ENCODE results near the gene TMEM158. TPM values are rescaled to one million over a fixed set of nuclear protein-coding genes. Genes with fewer than 3 reads are reported as not detected.
A peak's percentile ranks its signal among the peaks of the same experiment; 100 is the strongest.

Gene TMEM158
- polyA plus RNA-seq (2011; rRNA removed) (1.6 and 1.7 TPM in 2 replicates), polyA minus RNA-seq (2011; rRNA and poly(A)+ RNA removed) (0.33 and 0.67 TPM in 2 replicates)

DNA sequence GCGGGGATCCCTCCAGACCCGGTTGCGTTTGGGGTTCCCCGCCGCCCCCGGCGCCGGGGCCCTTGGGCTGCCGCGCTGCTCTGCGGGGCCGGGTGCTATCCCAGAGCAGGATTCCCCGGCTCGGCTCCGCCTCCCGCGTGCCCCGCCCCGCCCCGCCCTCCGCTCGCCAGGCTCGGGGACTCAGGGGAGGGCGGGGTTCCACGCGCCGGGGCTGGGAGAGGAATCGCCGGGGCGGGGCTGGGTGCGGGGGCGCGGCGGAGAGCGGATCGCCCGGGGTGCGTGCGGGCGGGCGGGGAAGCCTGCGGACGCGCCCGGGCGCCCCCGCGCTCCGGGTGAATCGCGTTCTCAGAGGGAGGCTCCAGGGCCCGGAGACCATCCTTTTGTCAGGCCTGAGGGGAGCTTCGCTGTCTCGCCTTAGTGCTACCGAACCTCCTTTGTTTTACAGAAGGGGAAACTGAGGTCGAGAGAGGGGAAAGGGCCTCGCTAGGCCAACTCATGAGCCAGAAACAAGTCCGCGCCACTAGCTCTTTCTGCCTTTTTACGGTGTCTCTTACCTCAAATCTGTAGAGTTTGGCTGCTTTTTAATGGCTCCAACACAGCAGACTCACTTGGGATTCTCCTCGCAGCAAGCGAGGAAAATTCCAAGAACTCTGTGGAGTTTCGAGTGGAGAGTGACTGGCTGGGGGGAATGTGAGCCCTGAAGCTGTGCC lies at the start of gene TMEM158:
TSS of gene TMEM158 (minus strand) at position 82 of the 710 bp plus-strand sequence. CDS start 260 bp downstream, outside the sequence.
- Histone ChIP-seq H3K4me3 (ENCODE audit: low read depth, low read length) (peak within 1 kb of the TSS; percentile 64), H3K27me3 (ENCODE audit: control insufficient read depth, insufficient read depth, low read length) (peaks cover 9% of the 10 kb centered on the region), H3K36me3 (ENCODE audit: control insufficient read depth, insufficient read depth, low read length) (no peaks in the 10 kb centered on the region)
- DNase-seq (ENCODE audit: low read depth): no peak
- no peak for TF ChIP-seq CTCF (IDR thresholded peaks at IDR 0.05; ENCODE audit: insufficient read depth, low read depth, low read length)
- ChIA-PET POLR2A (no interaction called here), CTCF (interaction anchor here (0.6 to 6.2 kb wide), 15 partner anchors 11 to 433 kb away, joined by 3 to 89 read pairs (median 4); no protein-coding TSS in a partner anchor)

DNA sequence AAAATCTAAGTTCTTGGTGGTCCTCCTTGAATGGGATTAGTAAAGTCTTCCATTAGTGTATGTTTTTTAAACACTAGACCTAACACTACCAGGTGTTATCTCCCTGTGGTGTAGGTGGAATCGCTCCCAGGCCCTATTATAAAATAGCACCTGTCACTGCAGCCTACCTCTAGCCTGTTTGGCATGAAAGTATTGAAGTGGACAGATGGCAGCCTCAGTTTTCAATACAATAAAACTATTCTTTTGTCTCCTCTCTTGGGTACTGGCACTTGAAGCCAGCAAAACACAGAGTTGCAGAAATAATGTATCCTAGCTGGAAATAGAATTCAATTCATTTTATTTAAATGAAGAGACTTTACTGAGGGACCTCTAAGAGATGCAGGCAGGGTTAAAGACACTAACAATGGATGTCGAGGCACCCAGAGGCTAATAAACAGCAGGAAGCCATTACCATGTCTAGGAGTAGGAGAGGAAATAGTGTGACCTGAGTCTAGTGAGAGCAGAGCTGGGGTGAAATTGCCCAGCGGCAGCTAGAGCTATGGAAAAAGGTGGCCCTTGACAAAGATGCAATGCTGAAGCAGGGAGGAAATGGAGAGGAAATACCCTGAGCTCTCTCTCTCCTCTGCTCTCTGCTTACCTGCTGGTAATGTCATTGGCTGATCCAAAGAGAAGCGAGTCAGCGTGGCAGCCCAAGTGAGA lies 49.1 kb upstream of the TMEM158 start:
- Histone ChIP-seq H3K4me3 (ENCODE audit: low read depth, low read length) (no peak overlapping the region), H3K27me3 (ENCODE audit: control insufficient read depth, insufficient read depth, low read length) (no peaks in the 10 kb centered on the region; the same call in 1 of the 2 replicates), H3K36me3 (ENCODE audit: control insufficient read depth, insufficient read depth, low read length) (no peaks in the 10 kb centered on the region)
- ChIA-PET POLR2A (no interaction called here), CTCF (interaction anchor here (1.1 kb wide), 1 partner anchor 8 kb away, joined by 3 read pairs; no protein-coding TSS in a partner anchor)
- no peak for DNase-seq (ENCODE audit: low read depth)
- TF ChIP-seq CTCF (IDR thresholded peaks at IDR 0.05; ENCODE audit: insufficient read depth, low read depth, low read length): no peak

- DNase-seq (ENCODE audit: low read depth): peak; percentile 9
- Histone ChIP-seq H3K27me3 (ENCODE audit: control insufficient read depth, insufficient read depth, low read length) (no peaks in the 10 kb centered on the region; the same call in 1 of the 2 replicates), H3K4me3 (ENCODE audit: low read depth, low read length) (no peak overlapping the region), H3K36me3 (ENCODE audit: control insufficient read depth, insufficient read depth, low read length) (no peaks in the 10 kb centered on the region)
- POLR2A ChIA-PET: no interaction called here
- CTCF ChIA-PET: interaction anchor here (0.6 to 1.1 kb wide), 4 partner anchors 9 to 233 kb away, joined by 3 to 4 read pairs (median 3); no protein-coding TSS in a partner anchor
- no peak for TF ChIP-seq CTCF (IDR thresholded peaks at IDR 0.05; ENCODE audit: insufficient read depth, low read depth, low read length)
These were observed 47.8 kb upstream of the TMEM158 start for GRCh38 chr3:45273681-45274515.

DNA sequence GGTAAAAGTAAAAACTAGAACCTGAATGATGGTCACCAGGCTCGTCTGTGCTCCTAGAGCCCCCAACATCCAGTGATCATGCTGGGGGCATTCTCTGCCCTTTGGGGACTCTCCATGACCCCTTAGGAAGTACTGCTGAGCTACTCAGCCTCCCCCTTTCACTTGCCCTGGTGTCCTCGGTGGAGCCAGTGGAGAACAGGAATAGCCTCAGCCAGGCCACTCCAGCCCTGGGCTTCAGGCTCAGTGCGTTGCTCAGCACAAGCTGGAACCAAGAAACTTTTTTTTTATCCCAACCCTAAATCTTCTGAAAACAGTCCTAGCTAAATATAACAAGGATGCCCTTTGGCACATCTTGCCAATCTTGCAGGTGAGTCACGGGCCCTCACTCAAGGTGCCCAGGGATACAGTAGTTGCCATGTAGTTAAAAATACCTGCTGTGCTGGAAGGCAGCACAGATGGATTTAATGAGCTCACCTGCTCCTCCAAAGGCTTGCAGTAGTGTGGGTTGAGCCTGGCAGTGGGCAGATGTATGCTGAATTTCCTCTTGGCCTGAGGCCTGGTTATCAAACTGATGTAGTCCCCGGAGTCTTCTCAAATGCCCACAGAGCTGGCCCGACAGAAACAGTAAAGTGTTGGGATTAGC lies 46.9 kb upstream of the TMEM158 start:
- Histone ChIP-seq H3K4me3 (ENCODE audit: low read depth, low read length) (no peak overlapping the region), H3K27me3 (ENCODE audit: control insufficient read depth, insufficient read depth, low read length) (no peaks in the 10 kb centered on the region; the same call in 1 of the 2 replicates), H3K36me3 (ENCODE audit: control insufficient read depth, insufficient read depth, low read length) (no peaks in the 10 kb centered on the region)
- no peak for TF ChIP-seq CTCF (IDR thresholded peaks at IDR 0.05; ENCODE audit: insufficient read depth, low read depth, low read length)
- no peak for DNase-seq (ENCODE audit: low read depth)
- POLR2A ChIA-PET: no interaction called here
- CTCF ChIA-PET: interaction anchor here (0.6 to 1.7 kb wide), 4 partner anchors 15 to 81 kb away, joined by 3 to 4 read pairs (median 3); no protein-coding TSS in a partner anchor
